ENCODE measurements around the gene GRID2. TPM values are rescaled to one million over a fixed set of nuclear protein-coding genes. Genes with fewer than 3 reads are reported as not detected.

GRID2 gene
- total and polyA plus RNA-seq, 2 of the 4 experiments (the other 2 are of a cell fraction) = under 0.01 TPM; not detected in 1

GRCh38 chr4:92962831-92963230 lies 659.1 kb downstream of the GRID2 start:
- H2AK9ac ChIP-seq (replicated peaks; ENCODE audit: low read depth, low read length, poor library complexity) = no peak overlapping the region
- no peak overlapping the region for H2BK15ac ChIP-seq (ENCODE audit: low read depth, low read length)
- H3K56ac ChIP-seq (ENCODE audit: extremely low read depth, insufficient read depth, low read length) = no peak overlapping the region
- H3K4me2 ChIP-seq (ENCODE audit: low read depth, low read length) = no peak overlapping the region
- no peak overlapping the region for H3K4ac ChIP-seq (ENCODE audit: low read depth, low read length)
- H3K4me1 ChIP-seq (ENCODE audit: control insufficient read depth, insufficient read depth, low read length) = no peaks in the 10 kb centered on the region
- H3K9me3 ChIP-seq (ENCODE audit: control insufficient read depth, insufficient read depth, low read length) = no peaks in the 10 kb centered on the region
- H2AK5ac ChIP-seq (ENCODE audit: low read depth, low read length) = no peak overlapping the region
- H3K9ac ChIP-seq (ENCODE audit: low read depth, low read length) = no peak overlapping the region
- H3K36me3 ChIP-seq (ENCODE audit: control insufficient read depth, insufficient read depth, low read length) = no peaks in the 10 kb centered on the region
- H3K79me1 ChIP-seq (ENCODE audit: low read depth in 1 of 2, low read length in 2 of 2) = no peaks in the 10 kb centered on the region
- DNase-seq = no peak
- no peak overlapping the region for H3K4me3 ChIP-seq (ENCODE audit: insufficient read depth, low read depth, low read length)
- no peak overlapping the region for H3K14ac ChIP-seq (replicated peaks; ENCODE audit: low read depth, low read length)
- no peaks in the 10 kb centered on the region for H3K27me3 ChIP-seq (ENCODE audit: control insufficient read depth, insufficient read depth, low read length)
- 80% methylated on average over 1 of the region's 2 CpGs; no CpG with 5 or more reads in 1 of the 2 experiments for WGBS, 2 experiments (ENCODE audit: extremely low coverage in 2 of 2, insufficient read length in 1 of 2)
- no peak overlapping the region for H2AFZ ChIP-seq (replicated peaks; ENCODE audit: low read length, poor library complexity)
- H2BK5ac ChIP-seq (ENCODE audit: low read depth, low read length, poor library complexity, severe bottlenecking) = no peak overlapping the region
- TF ChIP-seq CEBPB (IDR thresholded peaks at IDR 0.05; ENCODE audit: low read depth, low read length) (no peak), MAZ (IDR thresholded peaks at IDR 0.05; ENCODE audit: borderline replicate concordance, low read depth, low read length) (no peak), ELK1 (IDR thresholded peaks at IDR 0.05; ENCODE audit: borderline replicate concordance, low read depth, low read length) (no peak), BHLHE40 (IDR thresholded peaks at IDR 0.05; ENCODE audit: low read depth, low read length) (no peak), NFE2L2 (IDR thresholded peaks at IDR 0.05; ENCODE audit: low read depth, low read length) (no peak), USF2 (IDR thresholded peaks at IDR 0.05; ENCODE audit: low read depth, low read length) (no peak), FOS (IDR thresholded peaks at IDR 0.05; ENCODE audit: low read depth, low read length) (no peak), RCOR1 (IDR thresholded peaks at IDR 0.05; ENCODE audit: insufficient replicate concordance, low read length) (no peak), RAD21 (IDR thresholded peaks at IDR 0.05; ENCODE audit: low read length) (no peak), RFX5 (IDR thresholded peaks at IDR 0.05; ENCODE audit: low read depth, low read length) (no peak), CHD1 (IDR thresholded peaks at IDR 0.05; ENCODE audit: low read depth, low read length) (no peak), CTCF (conservative IDR thresholded peaks at IDR 0.05; ENCODE audit: low read depth, low read length) (no peak), POLR2A (IDR thresholded peaks at IDR 0.05; ENCODE audit: low read depth, low read length) (no peak), SMC3 (IDR thresholded peaks at IDR 0.05; ENCODE audit: low read depth, low read length) (no peak), MAFK (IDR thresholded peaks at IDR 0.05; ENCODE audit: low read depth, low read length) (no peak), MXI1 (IDR thresholded peaks at IDR 0.05; ENCODE audit: borderline replicate concordance, low read depth, low read length) (no peak)
- H4K5ac ChIP-seq (ENCODE audit: low read depth, low read length) = no peak overlapping the region
- no peaks in the 10 kb centered on the region for H3K9me1 ChIP-seq (ENCODE audit: insufficient read depth, low read length)
- no peak overlapping the region for H3K27ac ChIP-seq (ENCODE audit: insufficient read depth, low read length)
- ATAC-seq (ENCODE audit: low read depth) = peak; percentile 32; the same call in 1 of the 2 replicates
- H4K20me1 ChIP-seq (ENCODE audit: insufficient read depth, low read length) = no peaks in the 10 kb centered on the region
- in situ Hi-C loops (cut with MboI; ENCODE audit: low sequenced_read_pairs) = no loop called here
- no peak overlapping the region for H4K8ac ChIP-seq (ENCODE audit: low read depth in 2 of 2, low read length in 2 of 2)
- H3K23ac ChIP-seq (ENCODE audit: low read depth, low read length) = no peak overlapping the region
- no peak overlapping the region for H4K91ac ChIP-seq (ENCODE audit: insufficient read depth, low read depth, low read length)
- CTCF ChIA-PET = no interaction called here
- dilution Hi-C loops (cut with HindIII; ENCODE audit: low sequenced_read_pairs, unreplicated experiment) = no loop called here
- H2BK20ac ChIP-seq (ENCODE audit: low read depth, low read length) = no peak overlapping the region
- H3K18ac ChIP-seq (ENCODE audit: low read depth, low read length) = no peak overlapping the region
- POLR2A ChIA-PET (ENCODE audit: unreplicated experiment) = no interaction called here
- no peak overlapping the region for H2BK120ac ChIP-seq (ENCODE audit: low read depth, low read length)
- intact Hi-C loops (cut with micrococcal nuclease) = no loop called here
- no TSS peak for BruUV-seq (replicated peaks)
